ENCODE measurements around the gene NANP. TPM values are rescaled to one million over a fixed set of nuclear protein-coding genes. Genes with fewer than 3 reads are reported as not detected.
A peak's percentile ranks its signal among the peaks of the same experiment; 100 is the strongest.

NANP gene
- total and polyA plus RNA-seq, 10 of the 15 experiments (the other 5 are each of a cell fraction or from before 2014, with no cell fraction given) = 4.2 to 6.7 (median 4.9) TPM

DNA sequence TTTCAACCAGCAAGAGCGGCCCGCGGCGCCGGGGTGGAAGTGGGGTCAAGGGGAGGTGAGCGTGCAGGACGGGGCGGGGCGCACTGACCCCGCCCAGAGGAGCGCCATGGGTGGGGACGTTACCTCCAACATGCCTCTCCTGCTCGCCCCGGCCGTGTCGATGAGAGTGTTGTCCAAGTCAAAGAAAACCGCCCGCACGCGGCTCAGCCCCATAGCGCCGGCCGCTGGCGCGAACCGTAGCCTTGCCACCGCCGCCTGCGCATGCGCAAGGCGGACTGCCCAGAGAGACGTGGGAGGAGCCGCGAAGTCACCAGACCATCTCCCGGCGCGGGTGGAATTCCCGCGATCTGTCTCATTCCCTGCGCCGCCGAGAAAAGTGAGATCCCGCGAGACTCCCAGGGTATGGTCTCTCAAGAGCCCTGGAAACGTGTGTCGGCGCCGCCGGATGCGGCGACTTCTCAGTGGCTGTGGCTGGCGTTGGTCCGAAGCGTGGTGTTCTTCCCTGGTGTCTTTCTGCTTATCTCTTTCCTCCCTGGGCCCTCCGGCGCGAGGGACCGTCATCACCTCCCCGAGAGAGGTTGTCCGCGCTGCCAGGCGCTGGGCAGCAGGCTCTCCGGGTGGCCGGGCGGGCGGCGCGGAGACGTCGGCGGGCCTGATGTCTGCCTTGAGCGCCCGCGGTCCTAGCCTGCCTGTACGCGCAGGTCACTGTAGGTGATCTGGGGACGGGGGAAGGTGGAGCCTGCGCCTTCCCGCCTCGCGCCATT is at the start of gene NANP (continued):
- TF ChIP-seq, protein P1, sequence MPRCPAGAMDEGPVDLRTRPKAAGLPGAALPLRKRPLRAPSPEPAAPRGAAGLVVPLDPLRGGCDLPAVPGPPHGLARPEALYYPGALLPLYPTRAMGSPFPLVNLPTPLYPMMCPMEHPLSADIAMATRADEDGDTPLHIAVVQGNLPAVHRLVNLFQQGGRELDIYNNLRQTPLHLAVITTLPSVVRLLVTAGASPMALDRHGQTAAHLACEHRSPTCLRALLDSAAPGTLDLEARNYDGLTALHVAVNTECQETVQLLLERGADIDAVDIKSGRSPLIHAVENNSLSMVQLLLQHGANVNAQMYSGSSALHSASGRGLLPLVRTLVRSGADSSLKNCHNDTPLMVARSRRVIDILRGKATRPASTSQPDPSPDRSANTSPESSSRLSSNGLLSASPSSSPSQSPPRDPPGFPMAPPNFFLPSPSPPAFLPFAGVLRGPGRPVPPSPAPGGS (IDR thresholded peaks at IDR 0.05; ENCODE audit: borderline replicate concordance, insufficient read depth, low read depth, low read length, poor library complexity, severe bottlenecking) = peak; percentile 24
- TF ChIP-seq, protein P2, sequence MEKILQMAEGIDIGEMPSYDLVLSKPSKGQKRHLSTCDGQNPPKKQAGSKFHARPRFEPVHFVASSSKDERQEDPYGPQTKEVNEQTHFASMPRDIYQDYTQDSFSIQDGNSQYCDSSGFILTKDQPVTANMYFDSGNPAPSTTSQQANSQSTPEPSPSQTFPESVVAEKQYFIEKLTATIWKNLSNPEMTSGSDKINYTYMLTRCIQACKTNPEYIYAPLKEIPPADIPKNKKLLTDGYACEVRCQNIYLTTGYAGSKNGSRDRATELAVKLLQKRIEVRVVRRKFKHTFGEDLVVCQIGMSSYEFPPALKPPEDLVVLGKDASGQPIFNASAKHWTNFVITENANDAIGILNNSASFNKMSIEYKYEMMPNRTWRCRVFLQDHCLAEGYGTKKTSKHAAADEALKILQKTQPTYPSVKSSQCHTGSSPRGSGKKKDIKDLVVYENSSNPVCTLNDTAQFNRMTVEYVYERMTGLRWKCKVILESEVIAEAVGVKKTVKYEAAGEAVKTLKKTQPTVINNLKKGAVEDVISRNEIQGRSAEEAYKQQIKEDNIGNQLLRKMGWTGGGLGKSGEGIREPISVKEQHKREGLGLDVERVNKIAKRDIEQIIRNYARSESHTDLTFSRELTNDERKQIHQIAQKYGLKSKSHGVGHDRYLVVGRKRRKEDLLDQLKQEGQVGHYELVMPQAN (conservative IDR thresholded peaks at IDR 0.05) = peak; percentile 37
- TF ChIP-seq, protein P3, sequence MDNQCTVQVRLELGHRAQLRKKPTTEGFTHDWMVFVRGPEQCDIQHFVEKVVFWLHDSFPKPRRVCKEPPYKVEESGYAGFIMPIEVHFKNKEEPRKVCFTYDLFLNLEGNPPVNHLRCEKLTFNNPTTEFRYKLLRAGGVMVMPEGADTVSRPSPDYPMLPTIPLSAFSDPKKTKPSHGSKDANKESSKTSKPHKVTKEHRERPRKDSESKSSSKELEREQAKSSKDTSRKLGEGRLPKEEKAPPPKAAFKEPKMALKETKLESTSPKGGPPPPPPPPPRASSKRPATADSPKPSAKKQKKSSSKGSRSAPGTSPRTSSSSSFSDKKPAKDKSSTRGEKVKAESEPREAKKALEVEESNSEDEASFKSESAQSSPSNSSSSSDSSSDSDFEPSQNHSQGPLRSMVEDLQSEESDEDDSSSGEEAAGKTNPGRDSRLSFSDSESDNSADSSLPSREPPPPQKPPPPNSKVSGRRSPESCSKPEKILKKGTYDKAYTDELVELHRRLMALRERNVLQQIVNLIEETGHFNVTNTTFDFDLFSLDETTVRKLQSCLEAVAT (IDR thresholded peaks at IDR 0.05) = no peak
- TF ChIP-seq JUND (IDR thresholded peaks at IDR 0.05; ENCODE audit: low read depth, low read length) (no peak), SREBF1 (IDR thresholded peaks at IDR 0.05; ENCODE audit: low read length) (0 out of 2 replicates have a peak, but pooled peaks have one; percentile 22), MEF2B (IDR thresholded peaks at IDR 0.05; ENCODE audit: partially characterized antibody, poor library complexity, severe bottlenecking) (peak; percentile 23), RB1 (IDR thresholded peaks at IDR 0.05; ENCODE audit: borderline replicate concordance) (no peak), YY1 (IDR thresholded peaks at IDR 0.05; ENCODE audit: low read depth, low read length) (peak; percentile 57), CREB1 (IDR thresholded peaks at IDR 0.05; ENCODE audit: low read depth) (peak; percentile 86), TCF7 (IDR thresholded peaks at IDR 0.05; ENCODE audit: borderline replicate concordance) (no peak), RAD21 (IDR thresholded peaks at IDR 0.05; ENCODE audit: insufficient read depth, low read depth, low read length) (no peak), IRF4 (IDR thresholded peaks at IDR 0.05; ENCODE audit: low read depth, low read length) (no peak), KLF5 (IDR thresholded peaks at IDR 0.05; ENCODE audit: partially characterized antibody) (peak; percentile 59), SIN3A (IDR thresholded peaks at IDR 0.05; ENCODE audit: low read depth, low read length) (no peak; the same call in 1 of the 2 replicates), NRF1 (conservative IDR thresholded peaks at IDR 0.05; ENCODE audit: low read depth, low read length) (peak; percentile 91), SRF (IDR thresholded peaks at IDR 0.05; ENCODE audit: low read depth in 2 of 2, low read length in 2 of 2) (no peak), ZNF24 (IDR thresholded peaks at IDR 0.05) (no peak)
- TF ChIP-seq, protein P4, sequence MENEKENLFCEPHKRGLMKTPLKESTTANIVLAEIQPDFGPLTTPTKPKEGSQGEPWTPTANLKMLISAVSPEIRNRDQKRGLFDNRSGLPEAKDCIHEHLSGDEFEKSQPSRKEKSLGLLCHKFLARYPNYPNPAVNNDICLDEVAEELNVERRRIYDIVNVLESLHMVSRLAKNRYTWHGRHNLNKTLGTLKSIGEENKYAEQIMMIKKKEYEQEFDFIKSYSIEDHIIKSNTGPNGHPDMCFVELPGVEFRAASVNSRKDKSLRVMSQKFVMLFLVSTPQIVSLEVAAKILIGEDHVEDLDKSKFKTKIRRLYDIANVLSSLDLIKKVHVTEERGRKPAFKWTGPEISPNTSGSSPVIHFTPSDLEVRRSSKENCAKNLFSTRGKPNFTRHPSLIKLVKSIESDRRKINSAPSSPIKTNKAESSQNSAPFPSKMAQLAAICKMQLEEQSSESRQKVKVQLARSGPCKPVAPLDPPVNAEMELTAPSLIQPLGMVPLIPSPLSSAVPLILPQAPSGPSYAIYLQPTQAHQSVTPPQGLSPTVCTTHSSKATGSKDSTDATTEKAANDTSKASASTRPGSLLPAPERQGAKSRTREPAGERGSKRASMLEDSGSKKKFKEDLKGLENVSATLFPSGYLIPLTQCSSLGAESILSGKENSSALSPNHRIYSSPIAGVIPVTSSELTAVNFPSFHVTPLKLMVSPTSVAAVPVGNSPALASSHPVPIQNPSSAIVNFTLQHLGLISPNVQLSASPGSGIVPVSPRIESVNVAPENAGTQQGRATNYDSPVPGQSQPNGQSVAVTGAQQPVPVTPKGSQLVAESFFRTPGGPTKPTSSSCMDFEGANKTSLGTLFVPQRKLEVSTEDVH (IDR thresholded peaks at IDR 0.05; ENCODE audit: low read depth, partially characterized antibody) = no peak

All from GM12878 (cell line).